Stimulated activated CD8-positive, alpha-beta memory T cell treated with anti-CD3 and anti-CD28 coated beads, Interleukin-7, amount 100 ng/mL, for 4 hours (primary cell): ENCODE measurements around the gene RANBP9.

Experiments
- DNase-seq, 2 donors: peaks; one replicate each; pipeline ENCODE4 v3.0.0-alpha.2; 2020; ENCODE audit warnings: low read depth in 2 of 2

Gene RANBP9

GRCh38 chr6:13711733-13712598, at the start of gene RANBP9:
RANBP9 (minus strand) TSS chr6:13711835; CDS start chr6:13711505, 330 bp downstream.
- DNase-seq: peak; percentile 77 to 89

- DNase-seq: no peak
Observed at GRCh38 chr6:13760307-13761304, 49.0 kb upstream of the RANBP9 start.

DNA sequence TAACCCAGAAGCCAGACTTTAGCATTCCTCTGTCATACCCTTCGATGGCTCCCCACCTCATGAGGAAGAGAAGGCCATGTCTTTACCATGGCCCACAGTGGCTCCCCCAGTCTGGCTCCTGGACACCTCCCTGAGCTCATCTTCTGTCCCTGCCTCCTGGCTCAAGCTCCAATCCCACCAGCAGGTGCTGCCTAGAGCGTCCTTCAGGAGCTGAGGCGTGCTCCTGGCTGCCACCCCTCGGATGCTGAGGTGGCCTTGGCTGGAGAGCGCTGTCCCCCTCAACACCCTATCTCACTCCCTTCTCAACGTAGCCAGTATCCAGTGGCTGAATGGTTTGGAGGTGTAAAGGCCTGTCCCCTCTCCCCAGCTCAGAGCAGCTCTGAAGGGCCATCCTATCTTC, 47.4 kb upstream of the RANBP9 start:
- no peak for DNase-seq

DNA sequence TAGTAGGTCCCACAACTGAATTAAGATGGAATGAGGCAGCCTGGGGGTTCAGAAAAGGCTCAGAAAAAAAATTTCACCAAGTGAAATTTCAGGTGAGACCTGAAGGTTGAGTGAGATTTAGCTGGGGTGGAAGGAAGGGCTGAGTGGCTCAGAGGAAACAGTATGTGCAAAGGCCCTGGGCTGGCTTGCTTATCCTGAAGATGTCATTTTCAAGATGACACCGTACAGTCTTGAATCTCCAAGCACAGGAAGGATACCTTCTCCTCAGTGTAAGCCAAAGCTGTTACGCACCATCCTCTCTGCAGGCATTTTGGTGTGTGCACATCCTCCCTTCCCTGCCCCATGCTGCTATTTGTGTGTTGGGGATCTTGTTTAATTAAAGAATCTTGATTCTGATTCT, 43.0 kb upstream of the RANBP9 start:
- DNase-seq: no peak

DNA sequence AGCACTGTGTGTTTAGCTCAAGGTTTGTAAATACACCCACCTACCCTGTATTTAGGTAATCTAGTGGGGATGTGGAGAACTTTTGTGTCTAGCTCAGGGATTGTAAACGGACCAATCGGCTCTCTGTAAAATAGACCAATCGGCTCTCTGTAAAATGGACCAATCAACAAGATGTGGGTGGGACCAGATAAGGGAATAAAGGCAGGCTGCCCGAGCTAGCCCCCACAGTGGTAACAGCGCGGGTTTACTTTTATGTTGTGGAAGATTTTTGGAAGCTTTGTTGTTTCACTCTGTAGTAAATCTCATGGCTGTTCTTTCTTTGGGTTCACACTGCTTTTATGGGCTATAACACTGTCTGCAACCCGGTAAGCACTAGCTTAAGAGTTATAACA, 32.1 kb upstream of the RANBP9 start:
- no peak for DNase-seq

DNA sequence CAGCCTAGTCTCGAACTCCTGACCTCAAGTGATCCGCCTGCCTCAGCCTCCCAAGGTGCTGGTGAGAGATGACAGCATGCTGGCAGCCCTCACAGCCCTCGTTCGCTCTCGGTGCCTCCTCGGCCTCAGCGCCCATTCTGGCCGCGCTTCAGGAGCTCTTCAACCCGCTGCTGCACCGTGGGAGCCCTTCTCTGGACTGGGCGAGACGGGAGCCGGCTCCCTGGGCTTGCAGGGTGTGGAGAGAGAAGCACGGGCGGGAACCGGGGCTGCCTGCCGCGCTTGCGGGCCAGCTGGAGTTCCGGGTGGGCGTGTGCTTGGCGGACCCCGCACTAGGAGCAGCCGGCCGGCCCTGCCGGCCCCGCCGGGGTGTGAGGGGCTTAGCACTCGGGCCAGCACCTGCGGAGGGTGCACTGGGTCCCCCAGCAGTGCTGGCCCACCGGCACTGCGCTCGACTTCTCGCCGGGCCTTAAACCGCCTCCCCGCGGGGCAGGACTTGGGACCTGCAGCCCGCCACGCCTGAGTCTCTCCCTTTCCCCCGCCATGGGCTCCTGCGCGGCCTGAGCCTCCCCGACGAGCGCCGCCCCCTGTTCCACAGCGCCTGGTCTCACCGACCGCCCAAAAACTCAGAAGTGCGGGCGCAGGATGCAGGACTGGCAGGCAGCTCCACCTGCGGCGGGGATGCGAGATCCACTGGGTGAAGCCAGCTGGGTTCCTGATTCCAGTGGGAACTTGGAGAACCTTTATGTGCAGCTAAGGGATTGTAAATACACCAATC, 31.5 kb upstream of the RANBP9 start:
- DNase-seq: no peak

DNA sequence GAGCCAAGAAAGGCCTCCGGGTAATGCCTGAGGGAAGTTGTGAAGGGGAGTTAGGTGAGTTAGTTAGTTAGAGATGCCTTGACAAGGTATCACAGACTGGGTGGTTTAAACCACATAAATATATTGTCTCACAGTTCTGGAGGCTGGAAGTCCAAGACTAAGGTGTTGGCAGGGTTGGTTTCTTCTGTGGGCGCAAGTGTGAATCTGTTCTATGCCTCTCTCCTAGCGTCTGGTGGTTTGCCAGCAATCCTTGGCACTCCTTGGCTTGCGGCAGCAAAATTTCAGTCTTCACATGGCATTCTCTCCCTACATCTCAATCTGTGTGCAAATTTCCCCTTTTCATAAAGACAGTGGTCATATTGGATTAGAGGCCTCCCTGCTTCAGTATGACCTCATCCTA, 29.7 kb upstream of the RANBP9 start:
- no peak for DNase-seq

- no peak for DNase-seq
Observed at GRCh38 chr6:13735031-13735430, 23.4 kb upstream of the RANBP9 start.

GRCh38 chr6:13733178-13733887, 21.7 kb upstream of the RANBP9 start:
- DNase-seq: no peak

DNA sequence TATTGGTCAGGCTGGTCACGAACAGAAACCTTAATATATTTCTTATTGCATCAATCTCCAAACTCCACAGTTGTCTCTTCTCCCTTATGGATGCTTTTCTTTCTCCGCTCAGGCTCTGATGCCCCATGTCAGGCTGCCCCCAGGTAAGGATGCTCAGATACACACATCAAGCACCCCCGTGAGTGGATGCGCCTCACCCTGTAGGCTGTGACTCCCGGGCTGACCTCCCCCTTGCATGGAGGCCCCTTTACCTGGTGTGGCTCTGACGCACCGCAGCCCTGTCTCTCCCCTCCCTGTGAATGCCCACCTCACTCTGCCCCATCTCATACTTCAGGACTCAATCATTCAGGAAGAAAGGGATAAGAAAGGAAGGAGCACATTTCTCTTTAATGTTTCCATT, 19.1 kb upstream of the RANBP9 start:
- no peak for DNase-seq

GRCh38 chr6:13729891-13730290, 18.3 kb upstream of the RANBP9 start:
- no peak for DNase-seq

GRCh38 chr6:13725570-13725969, 13.9 kb upstream of the RANBP9 start:
- peak in 1 of 2 donors; percentile 21 for DNase-seq

- no peak for DNase-seq
Observed at GRCh38 chr6:13725052-13725451, 13.4 kb upstream of the RANBP9 start.

- no peak for DNase-seq
Observed at GRCh38 chr6:13724182-13724581, 12.5 kb upstream of the RANBP9 start.

DNA sequence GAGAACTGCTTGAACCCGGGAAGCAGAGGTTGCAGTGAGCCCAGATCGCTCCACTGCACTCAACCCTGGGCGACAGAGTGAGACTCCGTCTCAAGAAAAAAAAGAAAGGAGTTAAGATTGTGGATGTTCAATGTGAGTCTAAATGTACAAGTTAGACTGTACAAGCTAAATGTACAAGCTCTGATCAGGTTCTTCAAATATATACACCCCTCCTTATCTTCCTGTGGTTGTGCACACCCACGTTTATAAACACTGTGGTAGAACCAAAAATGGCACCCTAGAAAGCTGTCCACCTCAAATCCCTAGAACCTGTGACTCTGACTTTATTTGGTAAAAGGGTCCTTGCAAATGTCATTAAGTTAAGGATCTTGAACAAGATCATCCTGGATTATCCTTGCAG, 11.2 kb upstream of the RANBP9 start:
- DNase-seq: no peak

- DNase-seq: no peak
Observed at GRCh38 chr6:13718123-13718458, 6.5 kb upstream of the RANBP9 start.

DNA sequence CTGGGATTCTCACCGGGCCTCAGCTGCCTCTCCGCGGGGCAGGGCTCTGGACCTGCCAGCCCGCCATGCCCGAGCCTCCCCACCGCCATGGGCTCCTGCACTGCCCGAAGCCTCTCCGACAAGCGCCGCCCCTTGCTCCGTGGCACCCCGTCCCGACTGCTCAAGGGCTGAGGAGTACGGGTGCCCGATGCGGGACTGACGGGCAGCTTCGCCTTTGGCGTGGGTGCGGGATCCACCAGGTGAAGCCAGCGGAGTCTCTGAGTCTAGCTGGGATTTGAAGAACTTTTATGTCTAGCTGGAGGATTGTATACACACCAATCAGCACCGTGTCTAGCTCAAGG, 5.3 kb upstream of the RANBP9 start:
- DNase-seq: no peak

DNA sequence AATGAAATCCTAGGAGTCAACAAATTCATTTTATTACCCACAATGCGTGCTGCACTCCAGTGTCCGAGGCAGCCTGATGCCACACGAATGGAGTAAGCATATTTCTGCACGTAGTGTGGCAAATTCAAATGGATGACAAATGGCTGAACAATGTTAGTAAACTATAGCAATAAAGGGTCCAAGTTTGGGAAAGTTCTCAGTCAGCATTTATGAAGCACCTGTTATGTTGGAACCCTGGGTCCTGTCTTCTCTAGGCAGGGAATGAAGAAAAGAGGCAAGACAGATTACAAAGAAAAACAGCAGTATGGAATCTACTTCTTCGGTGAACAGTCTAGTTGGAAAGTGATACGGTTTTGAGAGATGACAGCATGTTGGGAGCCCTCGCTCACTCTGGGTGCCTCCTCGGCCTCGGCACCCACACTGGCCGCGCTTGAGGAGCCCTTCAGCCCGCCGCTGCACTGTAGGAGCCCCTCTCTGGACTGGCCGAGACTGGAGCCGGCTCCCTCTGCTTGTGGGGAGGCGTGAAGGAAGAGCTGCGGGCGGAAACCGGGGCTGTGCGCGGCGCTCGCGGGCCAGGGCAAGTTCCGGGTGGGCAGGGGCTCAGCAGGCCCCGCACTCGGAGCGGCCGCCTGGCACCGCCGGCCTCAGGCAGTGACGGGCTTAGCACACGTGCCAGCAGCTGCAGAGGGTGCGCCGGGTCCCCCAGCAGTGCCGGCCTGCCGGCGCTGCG, 4.8 kb upstream of the RANBP9 start:
- no peak for DNase-seq

- DNase-seq: no peak
Observed at GRCh38 chr6:13715444-13715883, 3.8 kb upstream of the RANBP9 start.

GRCh38 chr6:13712599-13712898, 914 bp upstream of the RANBP9 start:
- DNase-seq: no peak

DNA sequence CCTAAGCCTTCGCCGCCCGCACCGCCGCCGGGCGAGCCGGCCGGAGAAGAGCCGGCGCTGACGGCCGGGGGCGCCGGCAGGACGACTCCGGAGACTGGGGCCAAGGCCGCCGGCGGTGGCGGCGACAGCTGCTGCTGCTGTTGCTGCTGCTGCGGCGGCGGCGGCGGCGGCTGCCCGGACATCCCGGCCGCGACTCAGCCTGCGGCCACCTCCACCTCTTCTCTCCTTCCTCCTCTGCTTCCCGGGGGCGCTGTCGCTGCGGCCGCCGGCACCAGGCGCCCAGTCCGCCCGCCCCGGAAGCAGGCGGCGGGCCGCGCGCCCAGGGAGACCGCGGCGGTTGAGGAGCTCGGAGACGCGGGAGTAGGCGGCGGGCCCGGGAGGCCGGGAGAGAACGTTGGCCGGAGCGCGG, 307 bp downstream of the RANBP9 start:
- no peak for DNase-seq
